HL-60 (cell line): ENCODE results near the gene ZIK1.

Experiments used
- CTCF ChIP-seq: IDR thresholded peaks from one replicate; pipeline ENCODE4 v1.5.1; 2011; ENCODE audit warnings: low read length, control low read depth, inconsistent platforms; ENCODE audit not compliant: insufficient read depth
- GABPA ChIP-seq: IDR thresholded peaks from 2 replicates; pipeline ENCODE4 v1.6.1; 2012; ENCODE audit warnings: low read depth
- POLR2AphosphoS5 ChIP-seq: IDR thresholded peaks from 2 replicates; pipeline ENCODE4 v1.6.1; 2012; ENCODE audit warnings: low read depth
- REST ChIP-seq: IDR thresholded peaks from 2 replicates; pipeline ENCODE4 v1.6.1; 2012; ENCODE audit warnings: low read depth; ENCODE audit not compliant: insufficient replicate concordance
- SPI1 ChIP-seq: IDR thresholded peaks from 2 replicates; pipeline ENCODE4 v1.6.1; 2012; ENCODE audit warnings: low read depth, mild to moderate bottlenecking, borderline replicate concordance

- TF ChIP-seq POLR2AphosphoS5 (no peak), CTCF (no peak), REST (no peak), SPI1 (no peak), GABPA (no peak)
Measured at GRCh38 chr19:57546513-57546912, 37.4 kb upstream of the ZIK1 start.
